HEK293 (cell line): ENCODE data around the gene PALM.
A peak's percentile ranks its signal among the peaks of the same experiment; 100 is the strongest.

Experiments
- CTCF ChIA-PET: fragments of 350-600 bp; formaldehyde crosslinking; extraction: SDS; loops from one replicate; lab custom pipeline; 2021; ENCODE audit warnings: antibody characterized with exemption; lab: Yijun Ruan, JAX
- POLR2A ChIA-PET: fragments of 300-600 bp; formaldehyde crosslinking; extraction: SDS; loops from one replicate; lab custom pipeline; 2020; ENCODE audit warnings: antibody characterized with exemption, inconsistent platforms; lab: Yijun Ruan, JAX
- H3K27ac ChIP-seq: fragments of 200-500 bp; sonication (Bioruptor generic); 2 replicates; pipeline ENCODE4 v1.5.1; 2014; ENCODE audit warnings: low read depth, low read length, control low read depth, inconsistent platforms; ENCODE audit errors: extremely low read depth
- H3K36me3 ChIP-seq, 2 experiments: fragments of 200-500 bp in 1 of 2; sonication (Bioruptor generic) in 1 of 2; 1 replicate in 1 of 2; 2 replicates in 1 of 2; pipeline ENCODE4 v1.5.1; 2014 to 2017; ENCODE audit warnings: inconsistent platforms in 2 of 2, low read length in 2 of 2; ENCODE audit not compliant: control insufficient read depth in 2 of 2, insufficient read depth in 1 of 2
- H3K4me1 ChIP-seq: fragments of 200-500 bp; sonication (Bioruptor generic); 2 replicates; pipeline ENCODE4 v1.5.1; 2014; ENCODE audit warnings: mild to moderate bottlenecking, low read length, inconsistent platforms; ENCODE audit not compliant: control insufficient read depth, insufficient read depth
- H3K4me3 ChIP-seq: 2 replicates; pipeline ENCODE4 v1.5.1; 2011; ENCODE audit warnings: low read depth, mild to moderate bottlenecking, control low read depth, low read length, moderate library complexity
- H3K9me3 ChIP-seq: fragments of 200-500 bp; sonication (Bioruptor generic); 2 replicates; pipeline ENCODE4 v1.5.1; 2014; ENCODE audit warnings: low read depth, low read length, inconsistent platforms; ENCODE audit not compliant: control insufficient read depth, insufficient read depth
- GLIS1 ChIP-seq: fragments of 450-650 bp; formaldehyde crosslinking; IDR thresholded peaks from 2 replicates; pipeline ENCODE4 v1.5.1; 2016; ENCODE audit warnings: missing biosample characterization, missing genetic modification characterization
- HIC1 ChIP-seq: fragments of 450-650 bp; formaldehyde crosslinking; IDR thresholded peaks from 2 replicates; pipeline ENCODE4 v1.5.1; 2016; ENCODE audit warnings: missing biosample characterization, missing genetic modification characterization
- HOXA7 ChIP-seq: sonication (generic); formaldehyde crosslinking; IDR thresholded peaks from 2 replicates; pipeline ENCODE4 v1.8.1; 2022; ENCODE audit warnings: missing genetic modification reagents, borderline replicate concordance
- KLF1 ChIP-seq: fragments of 450-650 bp; formaldehyde crosslinking; IDR thresholded peaks from 2 replicates; pipeline ENCODE4 v1.5.1; 2016; ENCODE audit warnings: missing biosample characterization, missing genetic modification characterization
- KLF17 ChIP-seq: fragments of 450-650 bp; formaldehyde crosslinking; IDR thresholded peaks from 2 replicates; pipeline ENCODE4 v1.5.1; 2016; ENCODE audit warnings: missing biosample characterization, missing genetic modification characterization
- KLF7 ChIP-seq: fragments of 450-650 bp; formaldehyde crosslinking; IDR thresholded peaks from 2 replicates; pipeline ENCODE4 v1.5.1; 2016; ENCODE audit warnings: missing biosample characterization, missing genetic modification characterization, borderline replicate concordance
- KLF8 ChIP-seq: fragments of 450-650 bp; formaldehyde crosslinking; IDR thresholded peaks from 2 replicates; pipeline ENCODE4 v1.5.1; 2016; ENCODE audit warnings: missing biosample characterization, missing genetic modification characterization
- PATZ1 ChIP-seq: fragments of 450-650 bp; formaldehyde crosslinking; IDR thresholded peaks from 2 replicates; pipeline ENCODE4 v1.5.1; 2016; ENCODE audit warnings: missing biosample characterization, missing genetic modification characterization
- PRDM1 ChIP-seq: fragments of 450-650 bp; formaldehyde crosslinking; IDR thresholded peaks from 2 replicates; pipeline ENCODE4; 2016; ENCODE audit warnings: missing biosample characterization, missing genetic modification characterization
- SCRT2 ChIP-seq: fragments of 450-650 bp; formaldehyde crosslinking; IDR thresholded peaks from 2 replicates; pipeline ENCODE4 v1.5.1; 2016; ENCODE audit warnings: missing biosample characterization, missing genetic modification characterization
- SP2 ChIP-seq: fragments of 450-650 bp; formaldehyde crosslinking; IDR thresholded peaks from 2 replicates; pipeline ENCODE4 v1.5.1; 2016; ENCODE audit warnings: missing biosample characterization, missing genetic modification characterization
- TRIM28 ChIP-seq: IDR thresholded peaks from 2 replicates; pipeline ENCODE4 v1.6.1; 2011; ENCODE audit warnings: low read length, control low read depth, borderline replicate concordance
- WT1 ChIP-seq: fragments of 450-650 bp; formaldehyde crosslinking; IDR thresholded peaks from 2 replicates; pipeline ENCODE4 v1.5.1; 2016; ENCODE audit warnings: missing biosample characterization, missing genetic modification characterization
- ZBTB20 ChIP-seq: fragments of 450-650 bp; formaldehyde crosslinking; IDR thresholded peaks from 2 replicates; pipeline ENCODE4 v1.5.1; 2016; ENCODE audit warnings: missing biosample characterization, missing genetic modification characterization
- ZEB2 ChIP-seq: fragments of 450-650 bp; formaldehyde crosslinking; IDR thresholded peaks from 2 replicates; pipeline ENCODE4 v1.5.1; 2016; ENCODE audit warnings: missing biosample characterization, missing genetic modification characterization
- ZFP69B ChIP-seq: fragments of 450-650 bp; formaldehyde crosslinking; IDR thresholded peaks from 2 replicates; pipeline ENCODE4 v1.5.1; 2016; ENCODE audit warnings: missing biosample characterization, missing genetic modification characterization
- ZNF10 ChIP-seq: fragments of 450-650 bp; formaldehyde crosslinking; IDR thresholded peaks from 2 replicates; pipeline ENCODE4 v1.5.1; 2017; ENCODE audit warnings: missing biosample characterization, missing genetic modification characterization
- ZNF157 ChIP-seq: fragments of 450-650 bp; formaldehyde crosslinking; IDR thresholded peaks from 2 replicates; pipeline ENCODE4 v1.5.1; 2016; ENCODE audit warnings: missing biosample characterization, missing genetic modification characterization
- ZNF214 ChIP-seq: fragments of 450-650 bp; formaldehyde crosslinking; IDR thresholded peaks from 2 replicates; pipeline ENCODE4 v1.5.1; 2017; ENCODE audit warnings: missing biosample characterization, mild to moderate bottlenecking, missing genetic modification characterization, borderline replicate concordance
- ZNF362 ChIP-seq: fragments of 450-650 bp; formaldehyde crosslinking; IDR thresholded peaks from 2 replicates; pipeline ENCODE4 v1.5.1; 2016; ENCODE audit warnings: missing biosample characterization, missing genetic modification characterization
- ZNF449 ChIP-seq: fragments of 450-650 bp; formaldehyde crosslinking; IDR thresholded peaks from 2 replicates; pipeline ENCODE4 v1.5.1; 2017; ENCODE audit warnings: missing biosample characterization, mild to moderate bottlenecking, missing genetic modification characterization, moderate library complexity
- ZNF48 ChIP-seq: fragments of 450-650 bp; formaldehyde crosslinking; IDR thresholded peaks from 2 replicates; pipeline ENCODE4 v1.5.1; 2016; ENCODE audit warnings: missing biosample characterization, missing genetic modification characterization
- ZNF558 ChIP-seq: fragments of 450-650 bp; formaldehyde crosslinking; IDR thresholded peaks from 2 replicates; pipeline ENCODE4 v1.5.1; 2016; ENCODE audit warnings: missing biosample characterization, missing genetic modification characterization
- ZNF561 ChIP-seq: fragments of 450-650 bp; IDR thresholded peaks from 2 replicates; pipeline ENCODE4 v1.5.1; 2018; ENCODE audit warnings: missing biosample characterization, missing genetic modification characterization, borderline replicate concordance
- ZNF658 ChIP-seq: fragments of 450-650 bp; formaldehyde crosslinking; IDR thresholded peaks from 2 replicates; pipeline ENCODE4; 2016; ENCODE audit warnings: missing biosample characterization, missing genetic modification characterization
- ZNF677 ChIP-seq: fragments of 450-650 bp; IDR thresholded peaks from 2 replicates; pipeline ENCODE4 v1.5.0; 2018; ENCODE audit warnings: missing biosample characterization, mild to moderate bottlenecking, missing genetic modification characterization, moderate library complexity
- ZNF76 ChIP-seq: fragments of 450-650 bp; formaldehyde crosslinking; IDR thresholded peaks from 2 replicates; pipeline ENCODE4; 2016; ENCODE audit warnings: low read depth, missing biosample characterization, missing genetic modification characterization, borderline replicate concordance
- ZNF792 ChIP-seq: fragments of 450-650 bp; formaldehyde crosslinking; IDR thresholded peaks from 2 replicates; pipeline ENCODE4 v1.5.1; 2016; ENCODE audit warnings: missing biosample characterization, missing genetic modification characterization
- ZSCAN4 ChIP-seq: fragments of 450-650 bp; formaldehyde crosslinking; IDR thresholded peaks from 2 replicates; pipeline ENCODE4 v1.5.1; 2017; ENCODE audit warnings: missing biosample characterization, missing genetic modification characterization

PALM gene

GRCh38 chr19:788983-789700, 80.4 kb downstream of the PALM start:
- Histone ChIP-seq H3K36me3 (no peaks in the 10 kb centered on the region), H3K4me3 (no peak overlapping the region), H3K27ac (peak overlapping the region; percentile 4; the same call in 1 of the 2 replicates), H3K9me3 (no peaks in the 10 kb centered on the region), H3K4me1 (peaks cover 2% of the 10 kb centered on the region; the same call in 1 of the 2 replicates)
- POLR2A ChIA-PET: no interaction called here
- CTCF ChIA-PET: interaction anchor here (1.9 kb wide), 1 partner anchor 18 kb away, joined by 5 read pairs; no protein-coding TSS in a partner anchor
- peak; percentile 64 for TF ChIP-seq KLF1 (tag by site-specific recombination)
- TF ChIP-seq ZNF48: no peak
- TF ChIP-seq ZFP69B (tag by site-specific recombination): no peak
- TF ChIP-seq ZNF792 (tag by site-specific recombination): no peak
- peak; percentile 23; the same call in 1 of the 2 replicates for TF ChIP-seq HIC1 (tag by site-specific recombination)
- TF ChIP-seq KLF8: peak; percentile 26; the same call in 1 of the 2 replicates
- peak; percentile 39; the same call in 1 of the 2 replicates for TF ChIP-seq ZNF561 (tag by site-specific recombination)
- peak; percentile 36 for TF ChIP-seq SP2
- TF ChIP-seq GLIS1 (tag by site-specific recombination): peak; percentile 73
- TF ChIP-seq ZNF157: no peak
- peak; percentile 40; the same call in 1 of the 2 replicates for TF ChIP-seq ZBTB20 (tag by site-specific recombination)
- TF ChIP-seq PRDM1 (tag by site-specific recombination): 0 out of 2 replicates have a peak, but pooled peaks have one; percentile 16
- peak; percentile 15; the same call in 1 of the 2 replicates for TF ChIP-seq TRIM28
- 0 out of 2 replicates have a peak, but pooled peaks have one; percentile 36 for TF ChIP-seq PATZ1 (tag by site-specific recombination)
- 0 out of 2 replicates have a peak, but pooled peaks have one; percentile 29 for TF ChIP-seq KLF7 (tag by site-specific recombination)
- no peak for TF ChIP-seq ZNF362 (tag by site-specific recombination)
- no peak for TF ChIP-seq ZNF449 (tag by site-specific recombination)
- TF ChIP-seq WT1 (tag by site-specific recombination): 0 out of 2 replicates have a peak, but pooled peaks have one; percentile 57
- no peak for TF ChIP-seq ZNF658 (tag by site-specific recombination)
- no peak for TF ChIP-seq ZNF10 (tag by site-specific recombination)
- no peak for TF ChIP-seq ZSCAN4 (tag by site-specific recombination)
- TF ChIP-seq ZNF214 (tag by site-specific recombination): no peak
- TF ChIP-seq HOXA7: no peak
- no peak for TF ChIP-seq ZNF677 (tag by site-specific recombination)
- 0 out of 2 replicates have a peak, but pooled peaks have one; percentile 70 for TF ChIP-seq KLF17 (tag by site-specific recombination)
- TF ChIP-seq ZNF76: peak; percentile 59
- peak; percentile 31; the same call in 1 of the 2 replicates for TF ChIP-seq ZNF558 (tag by site-specific recombination)
- peak; percentile 29; the same call in 1 of the 2 replicates for TF ChIP-seq SCRT2 (tag by site-specific recombination)
- TF ChIP-seq ZEB2 (tag by site-specific recombination): 0 out of 2 replicates have a peak, but pooled peaks have one; percentile 38
